DOHH2 (cell line): ENCODE measurements around the gene PRKAA1.

Source experiments
- CTCF ChIP-seq: fragments of 200-600 bp; sonication (generic); IDR thresholded peaks from one replicate; pipeline ENCODE4 v1.5.1; 2014; ENCODE audit warnings: antibody characterized with exemption, mild to moderate bottlenecking, low read depth, low read length; ENCODE audit not compliant: poor library complexity, severe bottlenecking
- EZH2phosphoT487 ChIP-seq: fragments of 200-600 bp; sonication (generic); IDR thresholded peaks from 2 replicates; pipeline ENCODE4 v1.6.1; 2017; ENCODE audit warnings: borderline replicate concordance, mild to moderate bottlenecking, antibody characterized with exemption, low read length, moderate library complexity, mixed read lengths

- TF ChIP-seq CTCF (no peak), EZH2phosphoT487 (no peak)
Observed at GRCh38 chr5:40734986-40735385, 63.2 kb downstream of the PRKAA1 start.
